Left renal pelvis (tissue), 4 donors: Measurements from ENCODE around the gene CBR1. TPM values are rescaled to one million over a fixed set of nuclear protein-coding genes. Genes with fewer than 3 reads are reported as not detected.

Experiments used
- DNase-seq, 4 donors: peaks; one replicate each; pipeline ENCODE4 v3.0.0-alpha.2; 2013; ENCODE audit warnings: low read depth in 4 of 4, low spot score in 3 of 4
- polyA plus RNA-seq, 4 donors: library from polyadenylated mRNA; unstranded; fragments of 120-200 nt; gene quantifications; one replicate each; pipeline ENCODE4 v1.2.1, GENCODE V29; 2013; ENCODE audit not compliant: insufficient read length in 4 of 4

The CBR1 gene
- polyA plus RNA-seq, 4 donors = 32.0 to 64.5 (median 61.8) TPM

GRCh38 chr21:36109868-36110267 is 40.0 kb downstream of the CBR1 start:
- no peak for DNase-seq

- DNase-seq = no peak
Measured at GRCh38 chr21:36111238-36111637, 41.4 kb downstream of the CBR1 start.

- DNase-seq = no peak
Measured at GRCh38 chr21:36113647-36114428, 44.0 kb downstream of the CBR1 start.

- no peak for DNase-seq
Measured at GRCh38 chr21:36115138-36115730, 45.4 kb downstream of the CBR1 start.

- DNase-seq = no peak
Measured at GRCh38 chr21:36117286-36117741, 47.5 kb downstream of the CBR1 start.

GRCh38 chr21:36120304-36120888 is 50.6 kb downstream of the CBR1 start:
- no peak for DNase-seq

Other genes with a start within 250 kb of the CBR1 start
- gene SETD4, start 9.5 kb upstream of the CBR1 start, polyA plus RNA-seq = 10 to 100 TPM; 18.1 to 41.7 (median 33.8) TPM
- gene CBR3, start 65.1 kb downstream of the CBR1 start, polyA plus RNA-seq = 1 to 10 TPM; 1.1 to 5.6 (median 1.7) TPM
- 1 to 10 TPM; 4.8 to 8.2 (median 6.1) TPM for gene DOP1B, start 86.8 kb downstream of the CBR1 start, polyA plus RNA-seq